ENCODE data around the gene E2F6. TPM values are rescaled to one million over a fixed set of nuclear protein-coding genes. Genes with fewer than 3 reads are reported as not detected.

The E2F6 gene
- polyA plus RNA-seq, 1 donor from 2014 or later: 39.1 TPM

DNA sequence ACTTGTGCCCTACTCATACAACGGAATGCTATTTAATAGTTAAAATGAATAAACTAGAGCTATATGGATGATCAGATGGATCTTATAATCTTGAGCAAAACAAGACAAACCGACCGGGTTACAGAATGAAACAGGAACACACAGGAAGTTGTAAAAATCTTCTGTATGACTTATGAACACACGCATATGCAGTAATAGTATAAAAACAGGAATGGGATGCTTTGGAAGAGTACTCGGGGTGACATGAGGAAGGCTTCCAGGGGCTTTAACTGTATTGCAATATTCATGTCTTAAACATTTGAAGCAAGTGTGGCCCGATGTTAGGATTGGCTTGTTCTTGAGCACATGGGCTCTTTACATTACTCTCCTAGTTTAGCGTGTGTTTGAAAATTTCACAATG lies 14.9 kb upstream of the E2F6 start:
- peaks cover 13% of the 10 kb centered on the region for H3K79me2 ChIP-seq (replicated peaks; ENCODE audit: insufficient read depth, low read length)
- H3F3A ChIP-seq (ENCODE audit: insufficient read depth, low read length, poor library complexity, severe bottlenecking): no peaks in the 10 kb centered on the region
- no peak overlapping the region for H3K27ac ChIP-seq (ENCODE audit: low read length)
- no peaks in the 10 kb centered on the region for H3K9me2 ChIP-seq (ENCODE audit: insufficient read depth, low read length)
- peak overlapping the region; percentile 7 for H3K4me2 ChIP-seq (ENCODE audit: low read length)
- H3K9ac ChIP-seq (ENCODE audit: low read length): no peak overlapping the region
- no peaks in the 10 kb centered on the region for H3K9me3 ChIP-seq (ENCODE audit: low read length)
- peak overlapping the region; percentile 88 for H3K4me3 ChIP-seq (ENCODE audit: low read length)
- H3K27me3 ChIP-seq (ENCODE audit: insufficient read depth, low read depth, low read length): no peaks in the 10 kb centered on the region
- H3K36me3 ChIP-seq (ENCODE audit: insufficient read depth, low read length): no peaks in the 10 kb centered on the region
- no peak for TF ChIP-seq EP300 (conservative IDR thresholded peaks at IDR 0.05; ENCODE audit: poor library complexity, severe bottlenecking)
- TF ChIP-seq, protein P1, sequence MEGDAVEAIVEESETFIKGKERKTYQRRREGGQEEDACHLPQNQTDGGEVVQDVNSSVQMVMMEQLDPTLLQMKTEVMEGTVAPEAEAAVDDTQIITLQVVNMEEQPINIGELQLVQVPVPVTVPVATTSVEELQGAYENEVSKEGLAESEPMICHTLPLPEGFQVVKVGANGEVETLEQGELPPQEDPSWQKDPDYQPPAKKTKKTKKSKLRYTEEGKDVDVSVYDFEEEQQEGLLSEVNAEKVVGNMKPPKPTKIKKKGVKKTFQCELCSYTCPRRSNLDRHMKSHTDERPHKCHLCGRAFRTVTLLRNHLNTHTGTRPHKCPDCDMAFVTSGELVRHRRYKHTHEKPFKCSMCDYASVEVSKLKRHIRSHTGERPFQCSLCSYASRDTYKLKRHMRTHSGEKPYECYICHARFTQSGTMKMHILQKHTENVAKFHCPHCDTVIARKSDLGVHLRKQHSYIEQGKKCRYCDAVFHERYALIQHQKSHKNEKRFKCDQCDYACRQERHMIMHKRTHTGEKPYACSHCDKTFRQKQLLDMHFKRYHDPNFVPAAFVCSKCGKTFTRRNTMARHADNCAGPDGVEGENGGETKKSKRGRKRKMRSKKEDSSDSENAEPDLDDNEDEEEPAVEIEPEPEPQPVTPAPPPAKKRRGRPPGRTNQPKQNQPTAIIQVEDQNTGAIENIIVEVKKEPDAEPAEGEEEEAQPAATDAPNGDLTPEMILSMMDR (IDR thresholded peaks at IDR 0.05; ENCODE audit: poor library complexity, severe bottlenecking): no peak
- no peak for TF ChIP-seq TAF1 (IDR thresholded peaks at IDR 0.05; ENCODE audit: low read depth)
- no peak for TF ChIP-seq MXI1 (conservative IDR thresholded peaks at IDR 0.05; ENCODE audit: poor library complexity, severe bottlenecking)
- H2AFZ ChIP-seq (ENCODE audit: low read depth, low read length): no peak overlapping the region
- H4K20me1 ChIP-seq (ENCODE audit: insufficient read depth): no peaks in the 10 kb centered on the region

DNA sequence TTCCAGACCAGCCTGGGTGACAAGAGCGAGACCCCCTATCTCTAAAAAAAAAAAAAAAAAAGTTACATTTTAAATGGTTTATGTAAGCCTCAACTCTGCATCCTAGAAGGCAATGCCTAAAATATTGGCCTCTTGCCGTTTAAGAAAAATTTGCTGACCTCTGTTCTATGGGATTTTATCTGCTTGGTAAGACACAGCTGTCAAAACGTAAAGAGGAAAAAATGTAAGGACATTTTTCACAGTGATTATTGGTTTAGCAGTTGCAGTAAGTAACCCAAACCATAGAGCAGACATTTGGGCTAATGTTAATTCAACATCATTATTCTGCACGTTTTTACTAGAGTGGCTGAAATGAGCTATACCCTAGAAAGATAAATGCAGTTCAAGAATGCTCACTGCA lies 14.4 kb upstream of the E2F6 start:
- Histone ChIP-seq H2AFZ (ENCODE audit: low read depth, low read length) (no peak overlapping the region), H3K9me3 (ENCODE audit: low read length) (no peaks in the 10 kb centered on the region), H3K79me2 (replicated peaks; ENCODE audit: insufficient read depth, low read length) (peaks cover 9% of the 10 kb centered on the region), H3K9me2 (ENCODE audit: insufficient read depth, low read length) (no peaks in the 10 kb centered on the region), H3K4me2 (ENCODE audit: low read length) (no peak overlapping the region), H3K27me3 (ENCODE audit: insufficient read depth, low read depth, low read length) (no peaks in the 10 kb centered on the region), H3K4me3 (ENCODE audit: low read length) (no peak overlapping the region), H3K27ac (ENCODE audit: low read length) (no peak overlapping the region), H4K20me1 (ENCODE audit: insufficient read depth) (no peaks in the 10 kb centered on the region), H3K9ac (ENCODE audit: low read length) (no peak overlapping the region), H3K36me3 (ENCODE audit: insufficient read depth, low read length) (no peaks in the 10 kb centered on the region), H3F3A (ENCODE audit: insufficient read depth, low read length, poor library complexity, severe bottlenecking) (no peaks in the 10 kb centered on the region)
- no peak for TF ChIP-seq POLR2AphosphoS5 (IDR thresholded peaks at IDR 0.05)
- TF ChIP-seq TAF1 (IDR thresholded peaks at IDR 0.05; ENCODE audit: low read depth): no peak
- no peak for TF ChIP-seq SMC3 (conservative IDR thresholded peaks at IDR 0.05; ENCODE audit: poor library complexity)
- no peak for TF ChIP-seq EZH2 (IDR thresholded peaks at IDR 0.05; ENCODE audit: borderline replicate concordance, insufficient read depth, low read length, poor library complexity, severe bottlenecking)
- TF ChIP-seq RAD21 (conservative IDR thresholded peaks at IDR 0.05): no peak
- TF ChIP-seq, protein P1 (IDR thresholded peaks at IDR 0.05; ENCODE audit: poor library complexity, severe bottlenecking): no peak
- no peak for TF ChIP-seq MXI1 (conservative IDR thresholded peaks at IDR 0.05; ENCODE audit: poor library complexity, severe bottlenecking)
- TF ChIP-seq, protein P2, sequence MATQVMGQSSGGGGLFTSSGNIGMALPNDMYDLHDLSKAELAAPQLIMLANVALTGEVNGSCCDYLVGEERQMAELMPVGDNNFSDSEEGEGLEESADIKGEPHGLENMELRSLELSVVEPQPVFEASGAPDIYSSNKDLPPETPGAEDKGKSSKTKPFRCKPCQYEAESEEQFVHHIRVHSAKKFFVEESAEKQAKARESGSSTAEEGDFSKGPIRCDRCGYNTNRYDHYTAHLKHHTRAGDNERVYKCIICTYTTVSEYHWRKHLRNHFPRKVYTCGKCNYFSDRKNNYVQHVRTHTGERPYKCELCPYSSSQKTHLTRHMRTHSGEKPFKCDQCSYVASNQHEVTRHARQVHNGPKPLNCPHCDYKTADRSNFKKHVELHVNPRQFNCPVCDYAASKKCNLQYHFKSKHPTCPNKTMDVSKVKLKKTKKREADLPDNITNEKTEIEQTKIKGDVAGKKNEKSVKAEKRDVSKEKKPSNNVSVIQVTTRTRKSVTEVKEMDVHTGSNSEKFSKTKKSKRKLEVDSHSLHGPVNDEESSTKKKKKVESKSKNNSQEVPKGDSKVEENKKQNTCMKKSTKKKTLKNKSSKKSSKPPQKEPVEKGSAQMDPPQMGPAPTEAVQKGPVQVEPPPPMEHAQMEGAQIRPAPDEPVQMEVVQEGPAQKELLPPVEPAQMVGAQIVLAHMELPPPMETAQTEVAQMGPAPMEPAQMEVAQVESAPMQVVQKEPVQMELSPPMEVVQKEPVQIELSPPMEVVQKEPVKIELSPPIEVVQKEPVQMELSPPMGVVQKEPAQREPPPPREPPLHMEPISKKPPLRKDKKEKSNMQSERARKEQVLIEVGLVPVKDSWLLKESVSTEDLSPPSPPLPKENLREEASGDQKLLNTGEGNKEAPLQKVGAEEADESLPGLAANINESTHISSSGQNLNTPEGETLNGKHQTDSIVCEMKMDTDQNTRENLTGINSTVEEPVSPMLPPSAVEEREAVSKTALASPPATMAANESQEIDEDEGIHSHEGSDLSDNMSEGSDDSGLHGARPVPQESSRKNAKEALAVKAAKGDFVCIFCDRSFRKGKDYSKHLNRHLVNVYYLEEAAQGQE (IDR thresholded peaks at IDR 0.05; ENCODE audit: borderline replicate concordance): no peak
- no peak for TF ChIP-seq EP300 (conservative IDR thresholded peaks at IDR 0.05; ENCODE audit: poor library complexity, severe bottlenecking)

All from neural cell (in vitro differentiated cells).